Fibroblast of upper back skin (primary cell): Measurements from ENCODE around the gene RBM5.

Source experiments
- DNase-seq: peaks from one replicate; pipeline ENCODE4 v3.0.0-alpha.2; 2013

The RBM5 gene

DNA sequence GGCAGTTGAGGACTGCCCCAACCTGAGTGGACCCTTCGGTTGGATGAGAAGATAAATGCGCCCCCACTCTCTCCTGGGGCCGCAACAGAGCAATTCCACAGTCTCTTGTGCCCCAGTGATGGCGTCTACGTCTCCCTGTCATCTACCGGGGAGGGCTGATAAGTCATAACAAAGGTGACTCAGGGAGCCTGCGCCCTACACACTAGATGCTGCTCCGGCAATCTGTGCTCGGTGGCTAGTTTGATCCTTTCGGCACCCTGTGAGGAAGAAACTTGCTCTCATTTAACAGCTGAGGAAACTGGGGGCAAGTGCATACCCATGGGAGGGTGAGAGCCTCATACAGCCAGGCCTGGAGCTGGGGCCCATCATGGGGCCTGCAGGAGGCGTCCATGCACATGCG, 52.3 kb downstream of the RBM5 start:
- no peak for DNase-seq

GRCh38 chr3:50146316-50146901, 57.7 kb downstream of the RBM5 start:
- DNase-seq = no peak

- DNase-seq = no peak
Measured at GRCh38 chr3:50147016-50147415, 58.3 kb downstream of the RBM5 start.

- DNase-seq = no peak
Measured at GRCh38 chr3:50147447-50147846, 58.7 kb downstream of the RBM5 start.

GRCh38 chr3:50147861-50148260, 59.1 kb downstream of the RBM5 start:
- DNase-seq = peak; percentile 62

DNA sequence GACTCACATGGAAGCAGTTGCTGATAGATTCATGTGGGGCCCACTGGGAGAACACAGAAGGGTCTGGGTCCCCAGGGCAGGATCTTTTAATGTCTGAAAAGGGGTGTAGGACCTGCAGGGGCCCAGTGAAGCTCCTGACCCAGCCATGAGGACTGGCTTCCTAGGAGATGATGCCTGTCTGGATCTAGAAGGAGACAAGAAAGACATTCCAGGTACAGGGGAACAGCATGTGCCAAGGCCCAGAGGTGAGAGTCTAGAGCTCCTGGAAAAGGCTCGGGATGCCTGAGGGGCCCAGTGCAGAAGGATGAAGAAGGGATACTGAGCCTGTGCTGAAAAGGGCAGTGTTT, 61.7 kb downstream of the RBM5 start:
- no peak for DNase-seq

DNA sequence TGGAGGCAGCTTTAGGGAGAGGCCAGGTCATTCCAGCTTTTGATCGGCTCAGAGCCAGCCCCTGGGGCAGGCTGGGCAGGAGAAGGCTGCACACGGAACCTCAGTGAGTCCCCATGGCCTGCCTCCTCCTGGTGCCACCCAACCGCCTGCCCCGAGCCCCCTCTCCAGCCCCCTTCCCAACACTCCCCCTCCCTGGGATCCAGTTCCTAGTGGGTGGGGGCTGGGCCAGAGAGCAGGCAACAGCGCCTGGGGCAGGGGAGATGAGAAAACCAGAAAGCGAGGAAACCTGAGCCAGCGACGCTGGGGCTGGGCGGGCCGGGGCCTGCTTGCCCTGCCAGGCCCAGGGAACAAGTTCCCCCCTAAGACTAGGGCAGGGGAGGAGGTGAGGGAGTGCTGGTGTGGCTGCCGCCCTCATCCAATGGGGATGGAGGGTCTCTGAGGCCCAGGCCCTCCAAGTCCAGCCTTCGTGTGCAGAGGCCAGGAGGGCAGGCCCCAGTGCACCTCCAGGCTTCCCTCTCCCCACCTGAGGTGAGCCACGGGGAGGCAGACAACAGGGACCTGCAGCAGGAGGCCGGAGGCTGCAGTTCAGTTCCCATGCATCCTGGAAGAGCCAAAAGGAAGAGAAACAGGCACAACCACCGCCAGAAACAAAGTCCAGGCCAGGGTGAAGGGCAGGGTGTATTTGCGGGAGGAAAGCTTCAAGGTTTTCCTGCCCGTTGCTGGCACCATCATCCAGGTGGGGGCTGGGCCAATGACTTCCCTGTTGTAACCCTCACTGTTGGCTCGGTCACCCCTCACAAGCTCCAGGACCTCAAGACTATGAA, 62.4 kb downstream of the RBM5 start:
- DNase-seq = no peak

DNA sequence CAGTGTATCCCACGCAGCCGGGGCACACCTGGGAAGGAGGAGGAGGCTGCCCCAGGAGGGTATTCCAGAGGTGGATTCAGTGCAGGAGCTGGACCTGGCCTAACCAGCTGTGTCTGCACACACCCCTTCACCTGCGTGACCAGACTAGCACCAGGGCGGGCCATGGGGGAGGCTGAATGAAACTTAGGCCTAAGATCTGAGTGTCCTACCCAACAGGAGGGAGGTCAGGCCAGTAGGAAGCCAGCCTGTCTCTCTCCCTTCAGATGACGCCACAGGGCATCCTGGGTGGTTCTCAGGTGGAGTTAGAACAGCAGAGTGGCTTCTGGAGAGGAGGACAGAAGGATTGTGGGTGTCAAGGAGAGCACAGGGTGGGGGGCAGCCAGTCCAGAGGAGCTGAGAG, 63.0 kb downstream of the RBM5 start:
- no peak for DNase-seq

GRCh38 chr3:50153782-50154475, 65.2 kb downstream of the RBM5 start:
- no peak for DNase-seq

DNA sequence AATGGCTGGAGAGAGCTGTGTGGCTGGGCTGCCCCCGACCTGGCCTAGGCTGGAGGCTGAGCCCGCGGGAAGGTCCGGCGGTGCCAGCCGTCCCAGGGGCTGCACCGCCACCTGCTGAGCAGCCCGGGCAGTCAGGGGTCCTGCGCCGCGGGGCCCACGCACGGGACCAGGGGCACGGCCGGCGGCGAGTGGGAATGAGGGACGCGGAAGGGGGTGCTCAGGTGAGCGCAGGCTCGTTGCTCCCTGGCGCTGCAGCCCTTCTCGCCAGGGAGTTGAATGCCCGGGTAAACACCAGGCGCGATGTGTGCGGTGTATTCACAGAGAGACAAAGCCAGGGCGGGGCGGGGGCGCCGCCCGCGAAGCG, 65.7 kb downstream of the RBM5 start:
- DNase-seq = no peak

- peak; percentile 41 for DNase-seq
Measured at GRCh38 chr3:50154840-50155490, 66.2 kb downstream of the RBM5 start, which contains the start of gene SEMA3F. Gene SEMA3F, plus strand, starts transcription at chr3:50155324. Its CDS starts 4,299 bp downstream, at chr3:50159623.

- no peak for DNase-seq
Measured at GRCh38 chr3:50155491-50155878, 66.8 kb downstream of the RBM5 start.

DNA sequence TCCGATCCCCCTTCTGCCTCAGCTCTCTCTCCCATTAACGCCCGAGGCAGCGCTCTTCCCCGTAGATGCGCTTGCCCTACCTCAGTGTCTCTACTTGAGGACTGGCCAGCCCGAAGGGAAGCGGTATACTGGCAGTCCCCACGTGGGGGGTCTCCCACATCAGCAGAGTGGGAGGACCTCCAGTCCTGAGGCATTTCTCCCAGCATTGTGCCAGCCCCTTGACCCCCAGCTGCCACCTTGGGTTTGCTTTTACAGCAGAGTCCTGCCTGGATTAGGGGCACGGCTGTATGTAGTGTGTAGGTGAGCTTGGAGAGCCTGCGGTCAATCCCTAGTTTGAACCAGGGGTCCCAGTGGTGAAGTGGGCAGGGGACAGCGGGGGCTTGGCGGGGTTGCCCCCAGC, 67.2 kb downstream of the RBM5 start:
- peak; percentile 15 for DNase-seq

- DNase-seq = peak; percentile 38
Measured at GRCh38 chr3:50156549-50157493, 68.1 kb downstream of the RBM5 start.

- DNase-seq = peak; percentile 42
Measured at GRCh38 chr3:50157827-50158529, 69.3 kb downstream of the RBM5 start.

GRCh38 chr3:50158530-50159146, 69.9 kb downstream of the RBM5 start:
- no peak for DNase-seq

- no peak for DNase-seq
Measured at GRCh38 chr3:50160561-50160983, 71.9 kb downstream of the RBM5 start.

GRCh38 chr3:50161320-50161719, 72.6 kb downstream of the RBM5 start:
- no peak for DNase-seq

DNA sequence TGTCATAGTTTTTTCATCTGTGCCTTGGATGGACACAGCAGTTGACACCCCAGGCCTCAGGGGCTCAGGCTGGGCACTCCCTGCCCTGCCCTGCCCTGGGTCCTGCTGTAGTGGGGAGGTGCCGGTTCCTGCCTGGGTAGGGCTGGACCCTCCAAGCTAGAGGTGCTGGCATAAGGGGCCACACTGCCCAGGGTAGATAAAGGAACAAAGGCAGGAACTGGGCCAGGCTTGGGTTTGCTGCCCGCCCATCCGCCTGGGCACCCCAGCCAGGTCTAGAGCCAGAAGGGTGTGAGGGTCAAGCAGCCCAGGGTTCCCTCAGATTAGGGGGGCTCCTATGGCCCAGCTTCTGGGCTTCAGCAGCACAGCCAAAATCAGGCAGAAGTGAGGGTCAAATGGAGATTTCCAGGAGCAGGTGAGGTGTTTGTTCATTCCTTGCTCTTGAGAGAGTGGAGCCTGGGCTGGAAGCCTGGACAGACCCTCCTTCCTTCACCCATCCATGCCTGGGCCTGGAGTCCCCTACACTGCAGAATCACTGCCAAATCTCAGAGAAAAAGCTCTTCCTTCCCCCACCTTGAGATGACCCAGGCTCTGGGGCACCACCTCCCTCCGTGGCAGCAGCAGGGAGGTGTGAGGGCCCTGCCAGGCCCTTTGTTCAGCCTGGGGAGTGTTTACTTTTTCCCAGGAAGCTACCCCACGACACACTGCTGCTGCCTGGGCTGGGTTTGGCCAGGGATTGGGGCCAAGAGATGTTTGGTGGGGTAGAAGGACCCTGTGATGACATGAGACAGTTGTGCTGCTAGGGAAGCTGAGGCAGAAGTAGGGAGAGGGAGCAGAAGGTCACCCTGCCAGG, 73.5 kb downstream of the RBM5 start:
- DNase-seq = no peak
